ENCODE measurements around the gene LAMA2.

DNA sequence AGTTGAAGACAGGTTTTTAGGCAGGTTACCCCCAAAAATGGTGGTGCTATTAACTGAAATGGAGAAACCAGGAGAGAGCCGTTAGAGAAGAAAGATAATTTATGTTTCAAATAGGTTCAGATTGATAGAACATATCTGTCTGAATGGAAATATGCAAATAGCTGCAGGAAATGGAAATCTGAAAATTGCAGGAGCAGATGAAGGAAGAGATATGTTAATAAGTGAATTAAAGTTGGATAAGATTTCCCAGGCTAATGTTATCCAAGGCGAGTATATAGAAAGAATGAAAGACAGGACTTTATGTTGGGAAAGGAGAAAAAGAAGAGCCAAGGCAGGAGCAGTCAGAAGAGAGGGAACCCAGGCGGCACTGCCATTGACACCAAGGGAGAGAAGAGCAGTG is 461.4 kb downstream of the LAMA2 start:
- TF ChIP-seq, protein P1, sequence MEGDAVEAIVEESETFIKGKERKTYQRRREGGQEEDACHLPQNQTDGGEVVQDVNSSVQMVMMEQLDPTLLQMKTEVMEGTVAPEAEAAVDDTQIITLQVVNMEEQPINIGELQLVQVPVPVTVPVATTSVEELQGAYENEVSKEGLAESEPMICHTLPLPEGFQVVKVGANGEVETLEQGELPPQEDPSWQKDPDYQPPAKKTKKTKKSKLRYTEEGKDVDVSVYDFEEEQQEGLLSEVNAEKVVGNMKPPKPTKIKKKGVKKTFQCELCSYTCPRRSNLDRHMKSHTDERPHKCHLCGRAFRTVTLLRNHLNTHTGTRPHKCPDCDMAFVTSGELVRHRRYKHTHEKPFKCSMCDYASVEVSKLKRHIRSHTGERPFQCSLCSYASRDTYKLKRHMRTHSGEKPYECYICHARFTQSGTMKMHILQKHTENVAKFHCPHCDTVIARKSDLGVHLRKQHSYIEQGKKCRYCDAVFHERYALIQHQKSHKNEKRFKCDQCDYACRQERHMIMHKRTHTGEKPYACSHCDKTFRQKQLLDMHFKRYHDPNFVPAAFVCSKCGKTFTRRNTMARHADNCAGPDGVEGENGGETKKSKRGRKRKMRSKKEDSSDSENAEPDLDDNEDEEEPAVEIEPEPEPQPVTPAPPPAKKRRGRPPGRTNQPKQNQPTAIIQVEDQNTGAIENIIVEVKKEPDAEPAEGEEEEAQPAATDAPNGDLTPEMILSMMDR (conservative IDR thresholded peaks at IDR 0.05; ENCODE audit: low read depth in 2 of 2) = no peak
- no peak for TF ChIP-seq EZH2 (IDR thresholded peaks at IDR 0.05; ENCODE audit: low read depth, unreplicated experiment)
- TF ChIP-seq POLR2AphosphoS5 (IDR thresholded peaks at IDR 0.05; ENCODE audit: low read depth) = no peak
- TF ChIP-seq, protein P2, sequence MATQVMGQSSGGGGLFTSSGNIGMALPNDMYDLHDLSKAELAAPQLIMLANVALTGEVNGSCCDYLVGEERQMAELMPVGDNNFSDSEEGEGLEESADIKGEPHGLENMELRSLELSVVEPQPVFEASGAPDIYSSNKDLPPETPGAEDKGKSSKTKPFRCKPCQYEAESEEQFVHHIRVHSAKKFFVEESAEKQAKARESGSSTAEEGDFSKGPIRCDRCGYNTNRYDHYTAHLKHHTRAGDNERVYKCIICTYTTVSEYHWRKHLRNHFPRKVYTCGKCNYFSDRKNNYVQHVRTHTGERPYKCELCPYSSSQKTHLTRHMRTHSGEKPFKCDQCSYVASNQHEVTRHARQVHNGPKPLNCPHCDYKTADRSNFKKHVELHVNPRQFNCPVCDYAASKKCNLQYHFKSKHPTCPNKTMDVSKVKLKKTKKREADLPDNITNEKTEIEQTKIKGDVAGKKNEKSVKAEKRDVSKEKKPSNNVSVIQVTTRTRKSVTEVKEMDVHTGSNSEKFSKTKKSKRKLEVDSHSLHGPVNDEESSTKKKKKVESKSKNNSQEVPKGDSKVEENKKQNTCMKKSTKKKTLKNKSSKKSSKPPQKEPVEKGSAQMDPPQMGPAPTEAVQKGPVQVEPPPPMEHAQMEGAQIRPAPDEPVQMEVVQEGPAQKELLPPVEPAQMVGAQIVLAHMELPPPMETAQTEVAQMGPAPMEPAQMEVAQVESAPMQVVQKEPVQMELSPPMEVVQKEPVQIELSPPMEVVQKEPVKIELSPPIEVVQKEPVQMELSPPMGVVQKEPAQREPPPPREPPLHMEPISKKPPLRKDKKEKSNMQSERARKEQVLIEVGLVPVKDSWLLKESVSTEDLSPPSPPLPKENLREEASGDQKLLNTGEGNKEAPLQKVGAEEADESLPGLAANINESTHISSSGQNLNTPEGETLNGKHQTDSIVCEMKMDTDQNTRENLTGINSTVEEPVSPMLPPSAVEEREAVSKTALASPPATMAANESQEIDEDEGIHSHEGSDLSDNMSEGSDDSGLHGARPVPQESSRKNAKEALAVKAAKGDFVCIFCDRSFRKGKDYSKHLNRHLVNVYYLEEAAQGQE (IDR thresholded peaks at IDR 0.05; ENCODE audit: unreplicated experiment) = no peak
- no peak for TF ChIP-seq JUNB (IDR thresholded peaks at IDR 0.05; ENCODE audit: unreplicated experiment)
- TF ChIP-seq CREB1 (CRISPR knock-in tag; IDR thresholded peaks at IDR 0.05; ENCODE audit: low read depth) = no peak
- no peak for TF ChIP-seq EZH2phosphoT487 (IDR thresholded peaks at IDR 0.05; ENCODE audit: unreplicated experiment)
- TF ChIP-seq, protein P3, sequence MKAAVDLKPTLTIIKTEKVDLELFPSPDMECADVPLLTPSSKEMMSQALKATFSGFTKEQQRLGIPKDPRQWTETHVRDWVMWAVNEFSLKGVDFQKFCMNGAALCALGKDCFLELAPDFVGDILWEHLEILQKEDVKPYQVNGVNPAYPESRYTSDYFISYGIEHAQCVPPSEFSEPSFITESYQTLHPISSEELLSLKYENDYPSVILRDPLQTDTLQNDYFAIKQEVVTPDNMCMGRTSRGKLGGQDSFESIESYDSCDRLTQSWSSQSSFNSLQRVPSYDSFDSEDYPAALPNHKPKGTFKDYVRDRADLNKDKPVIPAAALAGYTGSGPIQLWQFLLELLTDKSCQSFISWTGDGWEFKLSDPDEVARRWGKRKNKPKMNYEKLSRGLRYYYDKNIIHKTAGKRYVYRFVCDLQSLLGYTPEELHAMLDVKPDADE (IDR thresholded peaks at IDR 0.05) = no peak
- TF ChIP-seq, protein P4, sequence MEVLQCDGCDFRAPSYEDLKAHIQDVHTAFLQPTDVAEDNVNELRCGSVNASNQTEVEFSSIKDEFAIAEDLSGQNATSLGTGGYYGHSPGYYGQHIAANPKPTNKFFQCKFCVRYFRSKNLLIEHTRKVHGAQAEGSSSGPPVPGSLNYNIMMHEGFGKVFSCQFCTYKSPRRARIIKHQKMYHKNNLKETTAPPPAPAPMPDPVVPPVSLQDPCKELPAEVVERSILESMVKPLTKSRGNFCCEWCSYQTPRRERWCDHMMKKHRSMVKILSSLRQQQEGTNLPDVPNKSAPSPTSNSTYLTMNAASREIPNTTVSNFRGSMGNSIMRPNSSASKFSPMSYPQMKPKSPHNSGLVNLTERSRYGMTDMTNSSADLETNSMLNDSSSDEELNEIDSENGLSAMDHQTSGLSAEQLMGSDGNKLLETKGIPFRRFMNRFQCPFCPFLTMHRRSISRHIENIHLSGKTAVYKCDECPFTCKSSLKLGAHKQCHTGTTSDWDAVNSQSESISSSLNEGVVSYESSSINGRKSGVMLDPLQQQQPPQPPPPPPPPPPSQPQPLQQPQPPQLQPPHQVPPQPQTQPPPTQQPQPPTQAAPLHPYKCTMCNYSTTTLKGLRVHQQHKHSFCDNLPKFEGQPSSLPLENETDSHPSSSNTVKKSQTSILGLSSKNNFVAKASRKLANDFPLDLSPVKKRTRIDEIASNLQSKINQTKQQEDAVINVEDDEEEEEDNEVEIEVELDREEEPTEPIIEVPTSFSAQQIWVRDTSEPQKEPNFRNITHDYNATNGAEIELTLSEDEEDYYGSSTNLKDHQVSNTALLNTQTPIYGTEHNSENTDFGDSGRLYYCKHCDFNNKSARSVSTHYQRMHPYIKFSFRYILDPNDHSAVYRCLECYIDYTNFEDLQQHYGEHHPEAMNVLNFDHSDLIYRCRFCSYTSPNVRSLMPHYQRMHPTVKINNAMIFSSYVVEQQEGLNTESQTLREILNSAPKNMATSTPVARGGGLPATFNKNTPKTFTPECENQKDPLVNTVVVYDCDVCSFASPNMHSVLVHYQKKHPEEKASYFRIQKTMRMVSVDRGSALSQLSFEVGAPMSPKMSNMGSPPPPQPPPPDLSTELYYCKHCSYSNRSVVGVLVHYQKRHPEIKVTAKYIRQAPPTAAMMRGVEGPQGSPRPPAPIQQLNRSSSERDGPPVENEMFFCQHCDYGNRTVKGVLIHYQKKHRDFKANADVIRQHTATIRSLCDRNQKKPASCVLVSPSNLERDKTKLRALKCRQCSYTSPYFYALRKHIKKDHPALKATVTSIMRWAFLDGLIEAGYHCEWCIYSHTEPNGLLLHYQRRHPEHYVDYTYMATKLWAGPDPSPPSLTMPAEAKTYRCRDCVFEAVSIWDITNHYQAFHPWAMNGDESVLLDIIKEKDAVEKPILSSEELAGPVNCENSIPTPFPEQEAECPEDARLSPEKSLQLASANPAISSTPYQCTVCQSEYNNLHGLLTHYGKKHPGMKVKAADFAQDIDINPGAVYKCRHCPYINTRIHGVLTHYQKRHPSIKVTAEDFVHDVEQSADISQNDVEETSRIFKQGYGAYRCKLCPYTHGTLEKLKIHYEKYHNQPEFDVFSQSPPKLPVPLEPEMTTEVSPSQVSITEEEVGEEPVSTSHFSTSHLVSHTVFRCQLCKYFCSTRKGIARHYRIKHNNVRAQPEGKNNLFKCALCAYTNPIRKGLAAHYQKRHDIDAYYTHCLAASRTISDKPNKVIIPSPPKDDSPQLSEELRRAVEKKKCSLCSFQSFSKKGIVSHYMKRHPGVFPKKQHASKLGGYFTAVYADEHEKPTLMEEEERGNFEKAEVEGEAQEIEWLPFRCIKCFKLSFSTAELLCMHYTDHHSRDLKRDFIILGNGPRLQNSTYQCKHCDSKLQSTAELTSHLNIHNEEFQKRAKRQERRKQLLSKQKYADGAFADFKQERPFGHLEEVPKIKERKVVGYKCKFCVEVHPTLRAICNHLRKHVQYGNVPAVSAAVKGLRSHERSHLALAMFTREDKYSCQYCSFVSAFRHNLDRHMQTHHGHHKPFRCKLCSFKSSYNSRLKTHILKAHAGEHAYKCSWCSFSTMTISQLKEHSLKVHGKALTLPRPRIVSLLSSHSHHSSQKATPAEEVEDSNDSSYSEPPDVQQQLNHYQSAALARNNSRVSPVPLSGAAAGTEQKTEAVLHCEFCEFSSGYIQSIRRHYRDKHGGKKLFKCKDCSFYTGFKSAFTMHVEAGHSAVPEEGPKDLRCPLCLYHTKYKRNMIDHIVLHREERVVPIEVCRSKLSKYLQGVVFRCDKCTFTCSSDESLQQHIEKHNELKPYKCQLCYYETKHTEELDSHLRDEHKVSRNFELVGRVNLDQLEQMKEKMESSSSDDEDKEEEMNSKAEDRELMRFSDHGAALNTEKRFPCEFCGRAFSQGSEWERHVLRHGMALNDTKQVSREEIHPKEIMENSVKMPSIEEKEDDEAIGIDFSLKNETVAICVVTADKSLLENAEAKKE (CRISPR knock-in tag; IDR thresholded peaks at IDR 0.05) = no peak
